Neuronal stem cell (in vitro differentiated cells): Measurements from ENCODE around the gene LCE3A.

Source experiments
- DNase-seq: peaks from one replicate; pipeline ENCODE4 v3.0.0-alpha.2; 2013; ENCODE audit warnings: low spot score
- H2AFZ ChIP-seq: one replicate; pipeline ENCODE4 v1.6.1; 2013; ENCODE audit warnings: mild to moderate bottlenecking, low read length, inconsistent platforms
- H2AK5ac ChIP-seq: 2 replicates; pipeline ENCODE4 v1.6.1; 2013; ENCODE audit warnings: low read depth, mild to moderate bottlenecking, inconsistent platforms, low read length, moderate library complexity, mixed read lengths
- H2BK120ac ChIP-seq: 2 replicates; pipeline ENCODE4 v1.6.1; 2013; ENCODE audit warnings: low read depth, mild to moderate bottlenecking, inconsistent platforms, low read length, moderate library complexity, mixed read lengths
- H2BK12ac ChIP-seq: one replicate; pipeline ENCODE4 v1.6.1; 2013; ENCODE audit warnings: low read length, inconsistent platforms
- H2BK15ac ChIP-seq: 2 replicates; pipeline ENCODE4 v1.6.1; 2013; ENCODE audit warnings: mild to moderate bottlenecking, low read length, inconsistent platforms, mixed read lengths
- H2BK5ac ChIP-seq: one replicate; pipeline ENCODE4 v1.6.1; 2013; ENCODE audit warnings: inconsistent platforms, mild to moderate bottlenecking, low read length, moderate library complexity
- H3K14ac ChIP-seq: one replicate; pipeline ENCODE4 v1.6.1; 2013; ENCODE audit warnings: low read length, inconsistent platforms
- H3K18ac ChIP-seq: 2 replicates; pipeline ENCODE4 v1.6.1; 2013; ENCODE audit warnings: low read length, inconsistent platforms
- H3K23ac ChIP-seq: 2 replicates; pipeline ENCODE4 v1.6.1; 2013; ENCODE audit warnings: low read depth, mild to moderate bottlenecking, mixed read lengths, low read length, inconsistent platforms; ENCODE audit not compliant: poor library complexity
- H3K27ac ChIP-seq: replicated peaks from 3 replicates; pipeline ENCODE4 v1.5.1; 2013; ENCODE audit warnings: low read length, inconsistent platforms
- H3K27me3 ChIP-seq, 3 experiments: 2 replicates each; pipeline ENCODE4 v1.6.1; 2013; ENCODE audit warnings: low read length in 3 of 3, mild to moderate bottlenecking in 2 of 3, inconsistent platforms in 1 of 3, low read depth in 1 of 3, mixed read lengths in 1 of 3, moderate library complexity in 1 of 3; ENCODE audit not compliant: control insufficient read depth in 3 of 3, insufficient read depth in 3 of 3
- H3K36me3 ChIP-seq, 2 donors: replicated peaks in 1 of 2; 2 replicates each; pipeline ENCODE4 v1.6.1; 2013; ENCODE audit warnings: low read length in 2 of 2; ENCODE audit not compliant: control insufficient read depth in 2 of 2, insufficient read depth in 2 of 2
- H3K4ac ChIP-seq: 2 replicates; pipeline ENCODE4 v1.6.1; 2013; ENCODE audit warnings: inconsistent platforms, mild to moderate bottlenecking, low read length, moderate library complexity
- H3K4me1 ChIP-seq, 2 donors: 1 replicate in 1 of 2; 2 replicates in 1 of 2; pipeline ENCODE4 v1.6.1; 2013; ENCODE audit warnings: low read length in 2 of 2, low read depth in 1 of 2; ENCODE audit not compliant: control insufficient read depth in 2 of 2, insufficient read depth in 1 of 2
- H3K4me2 ChIP-seq: one replicate; pipeline ENCODE4 v1.6.1; 2013; ENCODE audit warnings: mild to moderate bottlenecking, low read length, inconsistent platforms; ENCODE audit not compliant: insufficient read depth, poor library complexity, severe bottlenecking
- H3K4me3 ChIP-seq, 2 donors: 2 replicates each; pipeline ENCODE4 v1.5.1; 2013; ENCODE audit warnings: low read length in 2 of 2, mild to moderate bottlenecking in 2 of 2, inconsistent platforms in 1 of 2, moderate library complexity in 1 of 2
- H3K79me1 ChIP-seq: one replicate; pipeline ENCODE4 v1.6.1; 2013; ENCODE audit warnings: low read depth, mild to moderate bottlenecking, inconsistent platforms, low read length, moderate library complexity
- H3K9ac ChIP-seq: one replicate; pipeline ENCODE4 v1.6.1; 2013; ENCODE audit warnings: mild to moderate bottlenecking, low read depth, low read length, inconsistent platforms; ENCODE audit not compliant: poor library complexity
- H3K9me3 ChIP-seq, 2 donors: replicated peaks in 1 of 2; 2 replicates each; pipeline versions ENCODE3 to v1.6.1; 2013; ENCODE audit warnings: low read length in 2 of 2, mild to moderate bottlenecking in 2 of 2, inconsistent platforms in 1 of 2, low read depth in 1 of 2, mixed read lengths in 1 of 2, moderate library complexity in 1 of 2; ENCODE audit not compliant: control insufficient read depth in 2 of 2, insufficient read depth in 1 of 2
- H4K8ac ChIP-seq: one replicate; pipeline ENCODE4 v1.6.1; 2013; ENCODE audit warnings: low read depth, mild to moderate bottlenecking, inconsistent platforms, low read length, moderate library complexity
- H4K91ac ChIP-seq: one replicate; pipeline ENCODE4 v1.6.1; 2013; ENCODE audit warnings: low read length, low read depth, mild to moderate bottlenecking, inconsistent platforms; ENCODE audit not compliant: poor library complexity
- WGBS, 2 donors: extraction: QIAGEN DNeasy Blood & Tissue Kit; methylation state at CpG; one replicate each; pipeline ENCODE4 v1.1.7; 2013; ENCODE audit warnings: missing lambda C conversion rate in 2 of 2, mixed read lengths in 1 of 2; ENCODE audit not compliant: insufficient read length in 2 of 2, insufficient replicate concordance in 1 of 2; ENCODE audit errors: extremely low coverage in 2 of 2; 5-methylcytosine and 5-hydroxymethylcytosine counted together

The LCE3A gene

DNA sequence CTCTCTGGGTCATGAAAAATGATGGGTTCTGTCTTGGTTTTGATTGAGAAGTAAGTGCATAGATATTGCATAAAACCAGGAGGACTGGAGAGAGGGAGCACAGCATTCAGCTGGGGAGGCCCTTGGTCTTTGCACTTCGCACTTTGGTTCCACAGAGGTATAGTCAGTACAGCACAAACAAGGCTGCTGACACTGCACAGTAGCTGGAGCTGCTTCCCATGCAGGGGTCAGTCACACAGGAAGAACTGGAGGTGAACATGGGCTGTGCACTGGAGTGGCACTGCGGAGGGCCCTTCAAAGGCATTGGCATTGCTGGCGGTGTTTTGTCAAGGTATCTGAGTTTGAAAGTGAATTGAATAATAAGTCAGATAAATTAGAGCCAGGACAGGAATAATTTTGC, 35.7 kb upstream of the LCE3A start:
- Histone ChIP-seq H2AK5ac (no peak overlapping the region), H3K14ac (no peak overlapping the region), H3K4me3 (peak overlapping the region in 1 of 2 donors; percentile 43), H3K4me2 (no peak overlapping the region), H3K23ac (no peak overlapping the region), H2BK5ac (no peak overlapping the region), H3K4ac (no peak overlapping the region), H3K36me3 (no peaks in the 10 kb centered on the region), H3K9me3 (peaks cover 0 to 27% of the 10 kb centered on the region in 2 donors), H2BK15ac (no peak overlapping the region), H3K27ac (no peak overlapping the region), H3K27me3 (no peaks in the 10 kb centered on the region), H2BK12ac (no peak overlapping the region), H3K9ac (no peak overlapping the region), H2BK120ac (no peak overlapping the region), H3K4me1 (no peaks in the 10 kb centered on the region), H3K18ac (no peak overlapping the region), H3K79me1 (no peaks in the 10 kb centered on the region), H4K8ac (no peak overlapping the region), H4K91ac (no peak overlapping the region), H2AFZ (no peak overlapping the region)
- no peak for DNase-seq
- no CpG with 5 or more reads among the region's 3 CpGs for whole genome bisulfite sequencing, 2 donors

DNA sequence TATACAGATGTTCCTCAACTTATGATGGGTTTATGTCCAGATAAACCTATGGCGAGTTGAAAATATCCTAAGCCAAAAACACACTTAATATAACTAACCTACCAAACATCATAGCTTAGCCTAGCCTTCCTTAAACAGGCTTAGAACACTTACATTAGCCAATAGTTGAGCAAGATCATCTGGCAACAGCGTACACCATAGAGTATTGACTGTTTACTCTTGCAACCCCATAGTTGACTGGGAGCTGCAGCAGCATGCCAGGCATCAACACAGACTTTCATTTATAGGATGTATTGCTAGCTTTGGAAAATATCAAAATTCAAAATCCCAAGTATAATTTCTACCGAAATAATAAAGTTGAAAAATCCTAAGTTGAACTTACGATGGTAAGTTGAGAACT, 34.8 kb upstream of the LCE3A start:
- H2AFZ ChIP-seq, result no peak overlapping the region
- no peak overlapping the region for H2BK12ac ChIP-seq
- H4K8ac ChIP-seq, result no peak overlapping the region
- no peak overlapping the region for H3K14ac ChIP-seq
- H3K79me1 ChIP-seq, result no peaks in the 10 kb centered on the region
- no peak overlapping the region for H3K23ac ChIP-seq
- H2BK5ac ChIP-seq, result no peak overlapping the region
- DNase-seq, result no peak
- H3K27me3 ChIP-seq, result no peaks in the 10 kb centered on the region
- no peak overlapping the region for H3K9ac ChIP-seq
- H3K4me3 ChIP-seq, result no peak overlapping the region
- no peak overlapping the region for H2BK15ac ChIP-seq
- H3K27ac ChIP-seq, result no peak overlapping the region
- H3K9me3 ChIP-seq, result peaks cover 0 to 20% of the 10 kb centered on the region in 2 donors
- no peaks in the 10 kb centered on the region for H3K36me3 ChIP-seq
- H3K4me1 ChIP-seq, result no peaks in the 10 kb centered on the region
- WGBS, 2 donors, result no CpG with 5 or more reads among the region's 4 CpGs
- H2AK5ac ChIP-seq, result no peak overlapping the region
- no peak overlapping the region for H2BK120ac ChIP-seq
- no peak overlapping the region for H3K4me2 ChIP-seq
- H3K4ac ChIP-seq, result no peak overlapping the region
- no peak overlapping the region for H3K18ac ChIP-seq
- no peak overlapping the region for H4K91ac ChIP-seq

DNA sequence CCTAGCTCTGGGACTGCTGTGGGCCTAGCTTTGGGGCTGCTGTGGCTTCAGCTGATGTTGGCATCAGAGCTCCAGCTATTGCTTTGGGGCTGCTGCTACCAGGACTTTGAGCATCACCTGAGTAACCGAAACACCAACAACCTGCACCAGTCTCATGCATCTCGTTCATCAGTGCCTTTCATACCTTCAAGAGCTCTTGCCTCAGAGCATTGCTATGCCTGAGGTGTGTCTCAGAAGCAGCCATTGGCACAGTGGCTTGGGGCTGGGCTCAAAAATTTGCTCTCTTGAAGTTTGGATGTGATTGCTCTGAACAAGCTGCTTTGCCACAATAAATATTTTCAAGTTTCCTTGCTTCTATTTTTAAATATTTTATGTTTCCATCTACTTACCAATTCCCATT, 33.6 kb upstream of the LCE3A start:
- Histone ChIP-seq H3K79me1 (no peaks in the 10 kb centered on the region), H3K23ac (no peak overlapping the region), H4K8ac (no peak overlapping the region), H3K9me3 (peaks cover 0 to 27% of the 10 kb centered on the region in 2 donors), H3K27ac (no peak overlapping the region), H3K4me3 (no peak overlapping the region), H3K18ac (no peak overlapping the region), H3K27me3 (no peaks in the 10 kb centered on the region), H2BK15ac (no peak overlapping the region), H3K14ac (no peak overlapping the region), H2BK5ac (no peak overlapping the region), H2AK5ac (no peak overlapping the region), H2BK12ac (no peak overlapping the region), H3K4me2 (no peak overlapping the region), H2AFZ (no peak overlapping the region), H3K4me1 (no peaks in the 10 kb centered on the region), H2BK120ac (no peak overlapping the region), H3K4ac (no peak overlapping the region), H3K36me3 (no peaks in the 10 kb centered on the region), H4K91ac (no peak overlapping the region), H3K9ac (no peak overlapping the region)
- no CpG with 5 or more reads among the region's 2 CpGs for WGBS, 2 donors
- DNase-seq, result no peak

DNA sequence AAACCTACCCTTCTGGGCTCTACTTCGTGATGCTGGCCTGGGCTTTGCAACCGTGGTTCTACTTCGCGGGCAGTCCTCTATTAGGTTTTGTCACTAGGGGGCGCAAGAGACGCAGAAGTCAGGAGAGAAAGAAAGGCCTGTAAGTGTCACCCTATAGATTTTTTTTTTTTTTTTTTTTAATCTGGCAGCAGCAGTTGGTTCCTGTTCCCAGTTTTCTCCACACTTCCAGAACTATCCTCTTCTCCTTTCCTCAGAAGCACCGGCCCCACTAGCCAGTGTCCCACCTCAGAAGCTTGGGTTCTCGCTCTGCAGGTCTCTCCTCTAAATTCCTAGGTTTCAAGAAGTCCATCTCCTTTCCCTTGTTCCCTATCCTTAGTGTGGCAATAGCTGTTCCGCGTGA, 31.2 kb upstream of the LCE3A start:
- peak; percentile 17 for DNase-seq
- Histone ChIP-seq H4K91ac (no peak overlapping the region), H3K79me1 (no peaks in the 10 kb centered on the region), H3K4me1 (no peaks in the 10 kb centered on the region), H3K4me2 (no peak overlapping the region), H3K27ac (no peak overlapping the region), H3K4ac (no peak overlapping the region), H2AFZ (no peak overlapping the region), H3K27me3 (no peaks in the 10 kb centered on the region), H3K14ac (no peak overlapping the region), H3K23ac (no peak overlapping the region), H2BK120ac (no peak overlapping the region), H3K9ac (no peak overlapping the region), H3K4me3 (no peak overlapping the region), H2BK15ac (no peak overlapping the region), H3K9me3 (peaks cover 0 to 23% of the 10 kb centered on the region in 2 donors), H3K18ac (no peak overlapping the region), H2BK12ac (no peak overlapping the region), H3K36me3 (no peaks in the 10 kb centered on the region), H2BK5ac (no peak overlapping the region), H2AK5ac (no peak overlapping the region), H4K8ac (no peak overlapping the region)
- WGBS, 2 donors, result no CpG with 5 or more reads among the region's 10 CpGs
